ENCODE measurements around the gene ZFR.

DNA sequence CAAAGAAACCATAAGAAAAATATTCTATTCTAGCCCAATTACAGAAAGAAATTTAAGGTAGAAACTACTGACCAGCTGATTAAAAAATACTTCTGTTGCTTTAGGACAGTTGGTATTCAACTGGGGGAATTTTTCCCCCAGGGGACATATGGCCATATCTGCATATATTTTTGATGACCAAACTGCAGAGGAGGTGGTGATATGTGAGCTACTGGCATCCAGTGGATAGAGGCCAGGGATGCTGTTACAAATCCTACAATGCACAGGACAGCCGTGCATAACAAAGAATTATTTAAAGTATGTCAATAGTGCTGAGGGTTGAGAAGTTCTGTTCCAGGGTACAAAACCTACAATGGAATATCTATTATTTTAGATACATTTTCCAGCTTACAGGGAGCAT, 24.0 kb downstream of the ZFR start:
- TF ChIP-seq, protein P1, sequence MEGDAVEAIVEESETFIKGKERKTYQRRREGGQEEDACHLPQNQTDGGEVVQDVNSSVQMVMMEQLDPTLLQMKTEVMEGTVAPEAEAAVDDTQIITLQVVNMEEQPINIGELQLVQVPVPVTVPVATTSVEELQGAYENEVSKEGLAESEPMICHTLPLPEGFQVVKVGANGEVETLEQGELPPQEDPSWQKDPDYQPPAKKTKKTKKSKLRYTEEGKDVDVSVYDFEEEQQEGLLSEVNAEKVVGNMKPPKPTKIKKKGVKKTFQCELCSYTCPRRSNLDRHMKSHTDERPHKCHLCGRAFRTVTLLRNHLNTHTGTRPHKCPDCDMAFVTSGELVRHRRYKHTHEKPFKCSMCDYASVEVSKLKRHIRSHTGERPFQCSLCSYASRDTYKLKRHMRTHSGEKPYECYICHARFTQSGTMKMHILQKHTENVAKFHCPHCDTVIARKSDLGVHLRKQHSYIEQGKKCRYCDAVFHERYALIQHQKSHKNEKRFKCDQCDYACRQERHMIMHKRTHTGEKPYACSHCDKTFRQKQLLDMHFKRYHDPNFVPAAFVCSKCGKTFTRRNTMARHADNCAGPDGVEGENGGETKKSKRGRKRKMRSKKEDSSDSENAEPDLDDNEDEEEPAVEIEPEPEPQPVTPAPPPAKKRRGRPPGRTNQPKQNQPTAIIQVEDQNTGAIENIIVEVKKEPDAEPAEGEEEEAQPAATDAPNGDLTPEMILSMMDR (IDR thresholded peaks at IDR 0.05; ENCODE audit: low read depth, low read length), result no peak
- TF ChIP-seq MYC (IDR thresholded peaks at IDR 0.05; ENCODE audit: low read depth, low read length) (no peak), POLR2A (IDR thresholded peaks at IDR 0.05; ENCODE audit: extremely low read depth, insufficient read length) (no peak)
- TF ChIP-seq, protein P2, sequence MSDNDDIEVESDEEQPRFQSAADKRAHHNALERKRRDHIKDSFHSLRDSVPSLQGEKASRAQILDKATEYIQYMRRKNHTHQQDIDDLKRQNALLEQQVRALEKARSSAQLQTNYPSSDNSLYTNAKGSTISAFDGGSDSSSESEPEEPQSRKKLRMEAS (IDR thresholded peaks at IDR 0.05; ENCODE audit: low read depth, low read length), result no peak

Measured in NB4 (cell line).